Stomach (tissue), 4 donors: ENCODE measurements around the gene DDX31.

Source experiments
- CTCF ChIP-seq, 7 experiments: fragments of 450-650 bp in 4 of 7; fragments of 200-600 bp in 3 of 7; sonication (generic) in 3 of 7; IDR thresholded peaks; one replicate each; pipeline ENCODE4 v1.5.1; 2016 to 2019; ENCODE audit warnings: antibody characterized with exemption in 7 of 7, control low read depth in 2 of 7, mild to moderate bottlenecking in 1 of 7
- POLR2A ChIP-seq, 4 donors: fragments of 450-650 bp; IDR thresholded peaks; one replicate each; pipeline ENCODE4 v1.6.1; 2016; ENCODE audit warnings: antibody characterized with exemption in 4 of 4, control low read depth in 2 of 4, mild to moderate bottlenecking in 1 of 4, moderate library complexity in 1 of 4
- POLR2AphosphoS5 ChIP-seq, 3 donors: sonication (generic); formaldehyde crosslinking; IDR thresholded peaks; one replicate each; pipeline ENCODE4 v1.6.1; 2016; ENCODE audit warnings: antibody characterized with exemption in 3 of 3

DNA sequence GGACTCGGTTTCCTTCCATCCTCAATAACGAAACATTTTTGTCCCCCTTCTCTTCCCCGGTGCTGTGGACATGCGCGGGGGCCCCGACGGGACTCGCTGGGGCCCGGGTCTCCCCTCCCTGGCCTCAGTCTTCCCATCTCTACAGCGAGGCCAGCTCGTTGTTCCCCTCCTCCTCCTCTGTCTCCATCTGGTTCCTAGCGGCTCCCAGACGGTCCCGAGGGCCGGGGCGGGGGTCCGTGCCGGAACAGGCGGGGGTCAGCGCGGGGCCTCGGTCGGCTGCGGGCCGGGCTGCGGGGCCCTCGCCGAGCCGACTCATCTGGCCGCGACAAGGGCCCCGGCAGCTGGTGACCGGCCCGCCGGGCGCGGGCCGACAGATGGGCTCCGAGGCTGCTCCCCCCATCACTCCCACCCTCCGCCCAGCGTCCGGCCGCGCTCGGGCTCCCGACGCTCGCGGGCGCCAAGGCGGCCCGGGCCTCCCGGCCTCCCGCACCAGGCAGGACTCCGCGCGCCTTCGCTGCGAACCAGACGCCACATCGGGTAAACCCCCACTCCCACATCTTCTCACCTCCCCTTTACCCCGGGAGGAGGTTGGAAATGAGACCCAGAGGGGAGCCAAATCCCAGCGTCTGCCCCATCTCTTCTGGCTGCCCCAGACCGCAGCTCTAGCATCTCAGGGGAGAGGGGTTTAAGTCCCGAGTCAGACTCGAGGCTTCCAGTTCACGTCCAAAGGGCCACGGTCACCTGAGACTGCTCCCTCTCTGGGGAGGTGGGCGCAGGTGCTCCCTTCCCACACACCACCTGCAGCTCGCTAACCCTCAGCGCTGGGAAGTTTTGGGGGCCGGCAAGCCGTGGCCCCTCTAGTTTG, 79.2 kb downstream of the DDX31 start:
- TF ChIP-seq POLR2A (IDR thresholded peaks at IDR 0.05) (no peak), CTCF (IDR thresholded peaks at IDR 0.05) (no peak), POLR2AphosphoS5 (IDR thresholded peaks at IDR 0.05) (no peak)
